Measurements from ENCODE around the gene COL25A1.

COL25A1 gene

GRCh38 chr4:109291707-109292238 lies 10.7 kb downstream of the COL25A1 start:
- FAIRE-seq: no peak

DNA sequence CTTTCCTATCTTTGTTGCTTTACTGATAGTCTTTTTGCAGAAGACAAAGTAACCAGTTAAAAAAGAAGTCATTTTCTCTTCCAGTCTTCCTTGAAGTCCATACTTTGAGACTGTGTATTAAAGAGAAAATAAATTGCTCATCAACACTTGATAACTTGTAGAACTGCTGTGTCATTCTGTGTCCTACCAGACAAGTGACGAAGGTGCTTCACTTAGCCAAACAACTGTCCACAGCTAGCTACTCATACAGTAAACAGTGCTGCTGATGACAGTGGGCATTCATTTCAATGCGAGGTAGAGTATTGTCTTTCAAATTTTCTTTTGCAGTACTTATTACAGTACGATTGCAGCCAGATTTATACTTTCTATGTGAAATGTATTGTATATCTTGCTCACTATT lies 11.5 kb downstream of the COL25A1 start:
- FAIRE-seq: no peak

DNA sequence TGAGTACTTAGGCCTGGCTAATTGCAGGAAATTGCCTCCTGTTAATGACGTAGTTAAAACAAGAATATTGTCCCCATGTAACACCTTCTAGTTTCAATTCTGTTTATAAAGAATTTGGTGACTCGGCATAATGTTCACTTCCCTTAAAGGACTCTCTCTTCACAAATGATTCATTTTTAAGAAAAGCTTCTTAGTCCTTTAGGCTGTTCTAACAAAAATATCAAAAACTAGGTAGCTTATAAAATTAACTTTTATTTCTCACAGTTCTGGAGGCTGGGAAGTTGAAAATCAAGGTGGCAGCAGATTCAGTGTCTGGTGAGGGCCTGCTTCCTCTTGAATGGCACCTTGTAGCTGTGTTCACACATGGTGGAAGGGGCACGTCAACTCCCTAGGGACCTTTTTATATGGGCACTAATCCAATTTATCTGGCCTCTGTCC lies 23.8 kb downstream of the COL25A1 start:
- FAIRE-seq: no peak

GRCh38 chr4:109276482-109277095 lies 25.9 kb downstream of the COL25A1 start:
- no peak for FAIRE-seq

- FAIRE-seq: no peak
Measured at GRCh38 chr4:109275066-109275745, 27.3 kb downstream of the COL25A1 start.

DNA sequence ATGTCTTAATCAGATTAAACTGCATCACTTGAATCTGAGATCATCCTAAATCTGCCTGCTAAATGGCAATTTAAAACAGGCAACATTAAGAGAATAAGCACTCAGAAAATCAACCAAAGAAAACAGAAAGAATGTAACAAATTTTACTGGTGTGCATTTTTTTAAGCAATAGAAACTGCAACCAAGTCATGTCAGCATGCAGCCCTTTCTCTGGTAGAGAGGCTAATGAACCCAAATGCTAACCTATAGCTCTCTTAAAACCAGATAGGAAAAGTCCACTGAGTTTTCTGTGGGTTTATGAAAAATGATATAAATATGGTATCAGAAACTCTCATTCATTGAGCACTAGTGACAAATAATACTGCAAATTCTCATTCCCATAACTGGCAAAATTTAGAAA lies 35.6 kb downstream of the COL25A1 start:
- FAIRE-seq: no peak

DNA sequence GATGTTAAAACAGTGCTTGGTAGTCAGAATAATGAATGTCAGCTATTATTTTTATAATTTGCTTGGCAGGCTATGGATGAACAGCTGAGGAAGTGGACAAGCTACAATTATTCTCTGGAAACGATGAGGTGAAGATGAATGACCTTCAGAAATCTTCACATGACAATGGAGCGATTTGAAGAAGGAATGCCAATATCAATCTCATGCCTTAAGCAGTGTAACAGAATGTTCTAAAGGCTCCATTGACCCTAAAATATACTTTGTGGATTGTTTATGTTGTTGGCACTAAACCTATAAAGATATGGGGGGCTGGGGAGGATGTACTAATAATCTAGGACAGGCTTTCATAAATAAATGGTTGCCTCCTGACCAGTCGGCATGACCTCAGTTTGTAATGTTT lies 36.2 kb downstream of the COL25A1 start:
- no peak for FAIRE-seq

DNA sequence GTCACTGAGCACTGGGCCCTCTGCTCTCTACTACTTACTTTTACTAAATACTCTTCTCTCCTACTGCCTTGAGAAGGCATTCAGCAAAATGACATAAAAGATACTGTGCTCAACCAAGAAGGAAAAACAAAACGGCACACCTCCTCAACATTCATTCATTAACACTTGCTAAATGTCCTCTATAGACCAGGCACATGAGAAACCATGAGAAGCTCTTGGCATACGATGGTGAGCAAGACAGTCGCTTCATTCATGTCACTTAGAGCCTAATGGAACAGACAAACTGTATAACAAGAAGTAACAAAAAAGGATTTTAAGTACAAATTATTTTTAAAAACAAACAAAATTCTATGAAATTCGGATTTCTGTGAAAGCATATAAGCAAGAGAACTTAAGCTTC lies 38.7 kb downstream of the COL25A1 start:
- no peak for FAIRE-seq

GRCh38 chr4:109256818-109257217 lies 45.6 kb downstream of the COL25A1 start:
- FAIRE-seq: no peak

- no peak for FAIRE-seq
Measured at GRCh38 chr4:109254845-109255244, 47.6 kb downstream of the COL25A1 start.

GRCh38 chr4:109251396-109251795 lies 51.1 kb downstream of the COL25A1 start:
- no peak for FAIRE-seq

GRCh38 chr4:109248322-109248900 lies 54.0 kb downstream of the COL25A1 start:
- no peak for FAIRE-seq

GRCh38 chr4:109243871-109244270 lies 58.6 kb downstream of the COL25A1 start:
- no peak for FAIRE-seq

GRCh38 chr4:109238746-109239145 lies 63.7 kb downstream of the COL25A1 start:
- FAIRE-seq: no peak

GRCh38 chr4:109235683-109236082 lies 66.8 kb downstream of the COL25A1 start:
- FAIRE-seq: no peak

- no peak for FAIRE-seq
Measured at GRCh38 chr4:109234596-109234995, 67.9 kb downstream of the COL25A1 start.

- FAIRE-seq: no peak
Measured at GRCh38 chr4:109233570-109233969, 68.9 kb downstream of the COL25A1 start.

- no peak for FAIRE-seq
Measured at GRCh38 chr4:109232681-109233080, 69.8 kb downstream of the COL25A1 start.

GRCh38 chr4:109231331-109231730 lies 71.1 kb downstream of the COL25A1 start:
- no peak for FAIRE-seq

DNA sequence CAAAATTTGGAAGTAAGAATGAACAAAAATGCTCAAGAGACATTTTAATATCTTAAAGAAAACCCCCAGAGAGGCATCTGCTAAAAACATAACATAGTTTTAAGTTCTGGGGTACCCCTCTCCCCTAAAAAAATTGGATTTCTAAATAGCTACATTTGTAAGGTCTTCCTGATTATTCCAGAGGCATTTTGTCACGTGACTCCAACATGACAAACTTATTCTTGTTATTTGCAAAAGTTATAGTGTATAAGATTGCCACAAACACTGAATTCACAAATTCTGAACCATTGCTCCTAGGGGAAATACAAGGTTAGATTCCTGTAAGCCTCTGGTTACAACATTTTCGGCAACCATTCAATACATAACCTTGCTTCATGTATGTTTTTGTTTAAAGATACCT lies 73.4 kb downstream of the COL25A1 start:
- FAIRE-seq: no peak

DNA sequence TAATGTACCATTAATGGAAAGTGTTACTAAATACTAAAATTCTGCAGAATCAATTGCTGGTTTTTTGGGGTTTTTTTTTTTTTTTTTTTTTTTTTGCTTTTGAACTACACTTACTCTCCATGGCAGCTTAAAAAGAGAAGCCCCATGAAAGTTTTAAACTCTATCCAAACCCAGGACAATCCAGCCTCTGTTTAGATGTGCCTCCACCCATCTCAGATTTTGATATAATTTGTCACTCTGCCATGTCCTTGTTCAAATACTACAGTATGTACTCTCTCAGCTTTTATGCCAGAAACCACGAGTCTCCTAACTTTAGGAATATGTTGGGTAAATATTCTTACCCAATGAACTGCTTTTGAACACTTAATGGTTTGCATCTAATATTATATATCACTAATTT lies 84.2 kb downstream of the COL25A1 start:
- FAIRE-seq: no peak

DNA sequence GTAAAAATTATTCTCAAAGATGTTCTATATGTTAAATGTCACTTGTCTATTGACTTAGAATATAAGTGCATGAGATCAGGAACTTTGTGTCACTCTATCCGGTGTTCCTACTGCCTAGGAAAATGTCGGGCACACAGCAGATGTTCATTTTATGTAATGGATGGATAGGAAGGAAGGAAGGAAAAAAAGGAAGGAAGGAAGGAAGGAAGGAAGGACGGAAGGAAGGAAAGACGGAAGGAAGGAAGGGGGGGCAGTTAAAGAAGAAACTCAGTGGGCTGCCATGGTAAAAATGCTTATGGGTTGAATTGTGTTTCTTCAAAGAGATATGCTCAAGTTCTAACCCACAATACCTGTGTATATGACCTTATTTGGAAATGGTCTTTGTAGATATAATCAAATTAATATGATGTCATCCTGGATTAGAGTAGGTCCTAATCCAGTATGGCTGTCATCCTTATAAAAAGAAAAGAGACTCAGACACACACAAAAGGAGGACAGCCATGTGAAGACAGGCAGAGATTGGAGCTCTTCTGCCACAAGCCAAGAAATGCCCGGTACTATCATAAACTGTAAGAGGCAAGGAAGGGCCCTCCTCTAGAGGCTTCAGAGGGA lies 86.3 kb downstream of the COL25A1 start:
- FAIRE-seq: no peak

GRCh38 chr4:109215506-109215905 lies 87.0 kb downstream of the COL25A1 start:
- FAIRE-seq: no peak
